Esophagus squamous epithelium (tissue), 4 donors: ENCODE data around the gene TMEM63A.

Source experiments
- CTCF ChIP-seq, 6 experiments: fragments of 450-650 bp in 4 of 6; fragments of 200-600 bp in 2 of 6; sonication (generic) in 2 of 6; IDR thresholded peaks; one replicate each; pipeline ENCODE4 v1.5.1; 2016 to 2019; ENCODE audit warnings: antibody characterized with exemption in 6 of 6, mild to moderate bottlenecking in 4 of 6, moderate library complexity in 4 of 6
- POLR2A ChIP-seq, 4 donors: fragments of 450-650 bp; IDR thresholded peaks; one replicate each; pipeline ENCODE4 v1.6.1; 2017; ENCODE audit warnings: antibody characterized with exemption in 4 of 4, mild to moderate bottlenecking in 4 of 4, moderate library complexity in 3 of 4

GRCh38 chr1:225887030-225887314 lies 4.8 kb upstream of the TMEM63A start:
- no peak for TF ChIP-seq CTCF (IDR thresholded peaks at IDR 0.05)
- TF ChIP-seq POLR2A (IDR thresholded peaks at IDR 0.05), result no peak
